AG04449 (cell line): ENCODE data around the gene MTX1.
"Not testable (repeated sequence)": the region's sequence is repeated elsewhere in the genome, so short reads cannot be mapped to it uniquely, and the experiment has no call there.

Experiments
- CTCF ChIA-PET: fragments of 350-600 bp; formaldehyde crosslinking; extraction: SDS; loops from one replicate; lab custom pipeline; 2021; ENCODE audit warnings: antibody characterized with exemption; lab: Yijun Ruan, JAX
- POLR2A ChIA-PET: fragments of 400-600, 350-600 bp; formaldehyde crosslinking; extraction: SDS; loops from one replicate; lab custom pipeline; 2020; ENCODE audit warnings: antibody characterized with exemption, inconsistent platforms; lab: Yijun Ruan, JAX
- DNase-seq: peaks from one replicate; pipeline ENCODE4 v3.0.0-alpha.2; 2010; ENCODE audit warnings: low read depth, low spot score
- H3K4me3 ChIP-seq: 2 replicates; pipeline ENCODE4 v1.5.1; 2011; ENCODE audit warnings: low read depth, mild to moderate bottlenecking, control low read depth, low read length
- CTCF ChIP-seq: IDR thresholded peaks from one replicate; pipeline ENCODE4 v1.5.1; 2011; ENCODE audit warnings: mild to moderate bottlenecking, moderate library complexity, low read length, control low read depth, inconsistent platforms; ENCODE audit not compliant: insufficient read depth; ENCODE audit errors: missing control alignments

The MTX1 gene

GRCh38 chr1:155210314-155211104 is 2.0 kb downstream of the MTX1 start:
- ChIA-PET POLR2A (interaction anchor here (1.6 to 4.3 kb wide), 2 partner anchors 16 to 17 kb away, joined by 4 to 45 read pairs; no protein-coding TSS in a partner anchor), CTCF (interaction anchor here (1.0 to 9.4 kb wide), 5 partner anchors 8 to 40 kb away, joined by 5 to 144 read pairs (median 62); no protein-coding TSS in a partner anchor)
- no peak for TF ChIP-seq CTCF
- no peak for DNase-seq
- no peak overlapping the region for H3K4me3 ChIP-seq

GRCh38 chr1:155211381-155212050 is 3.0 kb downstream of the MTX1 start:
- CTCF ChIA-PET = interaction anchor here (0.8 to 9.4 kb wide), 3 partner anchors 15 to 191 kb away, joined by 3 to 139 read pairs (median 5); no protein-coding TSS in a partner anchor
- POLR2A ChIA-PET = interaction anchor here (0.6 kb wide), 1 partner anchor 9 kb away, joined by 3 read pairs; no protein-coding TSS in a partner anchor

GRCh38 chr1:155212051-155212440 is 3.6 kb downstream of the MTX1 start:
- POLR2A ChIA-PET = interaction anchor here (0.6 kb wide), 1 partner anchor 9 kb away, joined by 3 read pairs; no protein-coding TSS in a partner anchor
- CTCF ChIA-PET = interaction anchor here (9.4 kb wide), 1 partner anchor 14 kb away, joined by 139 read pairs; no protein-coding TSS in a partner anchor
- not testable (repeated sequence) for H3K4me3 ChIP-seq, DNase-seq

More at GRCh38 chr1:155211381-155212050, 3.0 kb downstream of the MTX1 start:
- not testable (repeated sequence) for DNase-seq, H3K4me3 ChIP-seq

- CTCF ChIA-PET, H3K4me3 ChIP-seq, DNase-seq, POLR2A ChIA-PET: not testable (repeated sequence)
These were observed 6.2 kb downstream of the MTX1 start for GRCh38 chr1:155214702-155215101.

GRCh38 chr1:155218854-155219591 is 10.5 kb downstream of the MTX1 start:
- POLR2A ChIA-PET = interaction anchor here (0.6 to 0.8 kb wide), 2 partner anchors 10 to 12 kb away, joined by 3 to 4 read pairs; partner anchors contain the start of genes MTX1 and THBS3
- no peak for DNase-seq
- no peak for TF ChIP-seq CTCF
- H3K4me3 ChIP-seq = no peak overlapping the region
- CTCF ChIA-PET = interaction anchor here (0.7 to 4.4 kb wide), 6 partner anchors 9 to 42 kb away, joined by 3 to 21 read pairs (median 6); partner anchors contain the start of gene THBS3

GRCh38 chr1:155219592-155220031 is 11.1 kb downstream of the MTX1 start:
- no peak for DNase-seq
- CTCF ChIA-PET = interaction anchor here (0.8 to 4.4 kb wide), 5 partner anchors 10 to 42 kb away, joined by 3 to 21 read pairs (median 8); partner anchors contain the start of gene THBS3
- H3K4me3 ChIP-seq = no peak overlapping the region
- POLR2A ChIA-PET = no interaction called here
- TF ChIP-seq CTCF = no peak

GRCh38 chr1:155220211-155220965 is 11.9 kb downstream of the MTX1 start:
- not testable (repeated sequence) for H3K4me3 ChIP-seq, DNase-seq
- ChIA-PET POLR2A (interaction anchor here (0.6 kb wide), 1 partner anchor 9 kb away, joined by 3 read pairs; no protein-coding TSS in a partner anchor), CTCF (interaction anchor here (1.2 to 4.4 kb wide), 3 partner anchors 13 to 47 kb away, joined by 4 to 21 read pairs (median 7); partner anchors contain the start of gene KRTCAP2)
